HUES6 (cell line): Measurements from ENCODE around the gene RBM6.
"Not testable (repeated sequence)": the region's sequence is repeated elsewhere in the genome, so short reads cannot be mapped to it uniquely, and the experiment has no call there.

Source experiments
- H3K27ac ChIP-seq: 2 replicates; pipeline ENCODE4 v1.7.0; 2013; ENCODE audit warnings: low read depth, mild to moderate bottlenecking, low read length, inconsistent platforms
- H3K27me3 ChIP-seq: 2 replicates; pipeline ENCODE4 v1.6.1; 2013; ENCODE audit warnings: low read length; ENCODE audit not compliant: control insufficient read depth, insufficient read depth
- H3K36me3 ChIP-seq: 2 replicates; pipeline ENCODE4 v1.6.1; 2013; ENCODE audit warnings: low read length; ENCODE audit not compliant: control insufficient read depth, insufficient read depth
- H3K4me1 ChIP-seq: 2 replicates; pipeline ENCODE4 v1.6.1; 2013; ENCODE audit warnings: low read length; ENCODE audit not compliant: control insufficient read depth, insufficient read depth
- H3K4me3 ChIP-seq: 2 replicates; pipeline ENCODE4 v1.5.1; 2013; ENCODE audit warnings: low read depth, low read length
- H3K9ac ChIP-seq: one replicate; pipeline ENCODE4 v1.6.1; 2013; ENCODE audit warnings: mild to moderate bottlenecking, low read length
- H3K9me3 ChIP-seq: 2 replicates; pipeline ENCODE4 v1.6.1; 2013; ENCODE audit warnings: low read depth, low read length; ENCODE audit not compliant: control insufficient read depth, insufficient read depth

RBM6 gene

DNA sequence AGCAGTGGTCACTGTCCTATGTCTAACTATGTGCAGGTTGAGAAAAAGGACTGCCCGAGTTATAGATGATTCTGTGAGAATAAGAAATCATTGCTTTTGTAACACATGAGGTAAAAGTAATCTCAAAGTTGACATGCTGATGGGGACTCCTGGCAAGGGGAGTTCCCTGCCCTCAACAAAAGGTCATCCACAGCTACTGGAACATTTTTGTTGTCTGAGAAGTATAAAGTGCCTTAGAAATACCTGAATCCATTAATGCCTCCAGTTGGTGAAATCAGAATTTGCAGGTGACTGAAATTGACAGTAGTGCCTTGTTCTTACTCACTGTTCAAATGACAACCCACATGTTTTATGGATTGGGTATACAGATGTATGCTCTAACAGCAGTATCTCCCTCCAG, 105.0 kb downstream of the RBM6 start:
- 0 out of 2 replicates have a peak overlapping the region, but pooled peaks have one; percentile 14 for H3K27ac ChIP-seq
- peaks cover 35% of the 10 kb centered on the region for H3K36me3 ChIP-seq
- no peaks in the 10 kb centered on the region for H3K4me1 ChIP-seq
- no peak overlapping the region for H3K4me3 ChIP-seq
- no peaks in the 10 kb centered on the region for H3K27me3 ChIP-seq
- no peaks in the 10 kb centered on the region for H3K9me3 ChIP-seq
- no peak overlapping the region for H3K9ac ChIP-seq

DNA sequence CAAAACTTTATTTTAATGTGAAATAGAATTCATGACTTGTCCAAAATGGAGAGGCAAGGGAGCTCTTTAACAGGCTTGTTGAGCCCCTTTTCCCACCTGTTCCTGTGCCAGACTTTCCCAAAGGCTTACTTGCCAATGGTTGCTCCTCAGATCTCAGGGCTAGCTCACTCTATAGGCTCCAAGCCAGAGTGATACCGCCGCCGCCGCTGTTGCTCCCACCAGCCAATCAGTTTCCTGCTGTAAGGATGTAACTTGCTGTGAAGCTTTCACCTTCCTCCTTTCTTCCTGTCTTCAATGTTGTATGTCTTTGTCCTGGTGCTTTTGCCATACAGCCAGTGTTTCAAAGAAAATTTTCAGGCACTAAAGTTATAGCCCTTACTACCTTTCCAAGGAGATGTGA, 107.5 kb downstream of the RBM6 start:
- no peaks in the 10 kb centered on the region for H3K27me3 ChIP-seq
- H3K4me1 ChIP-seq, result no peaks in the 10 kb centered on the region
- no peaks in the 10 kb centered on the region for H3K9me3 ChIP-seq
- no peak overlapping the region for H3K27ac ChIP-seq
- no peak overlapping the region for H3K9ac ChIP-seq
- no peak overlapping the region for H3K4me3 ChIP-seq
- peaks cover 45% of the 10 kb centered on the region for H3K36me3 ChIP-seq

DNA sequence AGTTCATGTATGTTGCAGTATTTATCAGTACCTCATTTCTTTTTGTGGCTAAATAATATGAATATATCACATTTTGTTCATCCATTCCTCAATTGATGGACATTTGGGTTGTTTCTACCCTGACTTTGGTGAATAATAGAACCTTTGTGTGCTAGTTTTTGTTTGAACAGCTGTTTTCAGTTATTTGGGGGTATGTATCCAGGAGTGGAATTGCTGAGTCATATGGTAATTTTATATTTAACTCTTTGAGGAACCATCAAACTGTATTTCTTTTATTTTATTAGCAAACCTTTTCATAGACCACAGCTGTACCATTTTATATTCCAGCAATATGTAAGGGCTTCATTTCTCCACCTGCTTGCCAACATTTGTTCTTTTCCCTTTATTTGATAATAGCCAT, 110.4 kb downstream of the RBM6 start:
- no peaks in the 10 kb centered on the region for H3K4me1 ChIP-seq
- no peak overlapping the region for H3K9ac ChIP-seq
- H3K27me3 ChIP-seq, result no peaks in the 10 kb centered on the region
- no peak overlapping the region for H3K27ac ChIP-seq
- H3K4me3 ChIP-seq, result no peak overlapping the region
- H3K9me3 ChIP-seq, result no peaks in the 10 kb centered on the region
- H3K36me3 ChIP-seq, result peaks cover 64% of the 10 kb centered on the region

DNA sequence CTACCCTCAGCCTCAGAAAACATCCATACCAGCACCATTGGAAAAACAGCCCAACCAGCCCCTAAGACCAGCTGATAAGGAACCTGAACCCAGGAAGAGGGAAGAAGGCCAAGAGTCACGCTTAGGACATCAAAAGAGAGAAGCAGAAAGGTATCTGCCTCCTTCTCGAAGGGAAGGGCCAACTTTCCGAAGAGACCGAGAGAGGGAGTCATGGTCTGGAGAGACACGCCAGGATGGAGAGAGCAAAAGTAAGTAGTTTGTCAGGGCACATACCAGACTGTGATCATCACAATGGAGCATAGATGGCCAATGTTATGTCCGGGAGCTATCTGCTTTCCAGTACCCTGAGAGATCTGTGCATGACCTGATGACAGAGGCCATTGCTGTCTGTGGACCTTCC, 117.8 kb downstream of the RBM6 start:
- Histone ChIP-seq H3K9ac (no peak overlapping the region), H3K27ac (no peak overlapping the region), H3K36me3 (peaks cover 81% of the 10 kb centered on the region), H3K9me3 (no peaks in the 10 kb centered on the region), H3K27me3 (no peaks in the 10 kb centered on the region), H3K4me1 (no peaks in the 10 kb centered on the region), H3K4me3 (no peak overlapping the region)

DNA sequence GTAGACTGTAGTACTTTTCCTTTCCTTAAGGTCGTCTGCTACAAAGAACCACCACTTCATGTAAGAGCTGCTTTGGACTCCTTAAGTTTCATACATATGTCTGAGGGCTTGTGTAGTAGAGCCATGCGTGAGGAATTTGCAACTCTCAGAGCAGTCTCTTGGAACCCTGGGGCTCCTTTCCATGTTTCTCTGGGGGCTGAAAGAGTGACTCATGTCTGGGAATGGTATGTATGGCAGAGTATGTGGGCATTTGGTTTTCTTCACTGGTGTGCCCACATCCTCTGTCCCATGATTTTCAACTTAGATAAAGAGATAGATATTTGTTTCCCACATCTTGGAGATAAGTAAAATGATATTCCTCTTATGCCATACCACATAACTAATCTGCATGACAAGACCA, 128.2 kb downstream of the RBM6 start:
- H3K27me3 ChIP-seq, result no peaks in the 10 kb centered on the region
- no peak overlapping the region for H3K4me3 ChIP-seq
- no peak overlapping the region for H3K27ac ChIP-seq
- peaks cover 93% of the 10 kb centered on the region for H3K36me3 ChIP-seq
- H3K4me1 ChIP-seq, result no peaks in the 10 kb centered on the region
- no peaks in the 10 kb centered on the region for H3K9me3 ChIP-seq
- H3K9ac ChIP-seq, result no peak overlapping the region

DNA sequence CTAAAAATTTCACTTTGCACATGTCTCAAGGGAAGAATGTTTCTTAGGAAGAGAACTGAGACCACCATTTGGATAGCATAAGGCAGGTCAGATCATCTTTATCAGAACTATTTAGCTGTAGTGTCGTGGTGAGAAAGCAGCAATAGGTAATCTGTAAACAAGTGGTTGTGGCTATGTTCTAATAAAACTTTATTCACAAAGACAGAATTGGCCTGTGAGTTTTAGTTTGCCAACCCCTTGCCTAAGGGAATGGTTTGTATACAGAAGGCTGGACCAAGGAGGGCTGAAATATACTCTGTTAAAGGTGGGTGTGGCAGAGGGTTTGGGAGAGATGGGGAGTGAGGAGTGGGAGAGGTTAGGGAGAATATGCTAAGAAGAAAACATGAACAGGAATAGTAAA, 138.1 kb downstream of the RBM6 start:
- H3K27me3 ChIP-seq, result no peaks in the 10 kb centered on the region
- no peaks in the 10 kb centered on the region for H3K4me1 ChIP-seq
- no peak overlapping the region for H3K27ac ChIP-seq
- H3K4me3 ChIP-seq, result no peak overlapping the region
- peaks cover 33% of the 10 kb centered on the region for H3K36me3 ChIP-seq
- H3K9me3 ChIP-seq, result no peaks in the 10 kb centered on the region
- H3K9ac ChIP-seq, result no peak overlapping the region

DNA sequence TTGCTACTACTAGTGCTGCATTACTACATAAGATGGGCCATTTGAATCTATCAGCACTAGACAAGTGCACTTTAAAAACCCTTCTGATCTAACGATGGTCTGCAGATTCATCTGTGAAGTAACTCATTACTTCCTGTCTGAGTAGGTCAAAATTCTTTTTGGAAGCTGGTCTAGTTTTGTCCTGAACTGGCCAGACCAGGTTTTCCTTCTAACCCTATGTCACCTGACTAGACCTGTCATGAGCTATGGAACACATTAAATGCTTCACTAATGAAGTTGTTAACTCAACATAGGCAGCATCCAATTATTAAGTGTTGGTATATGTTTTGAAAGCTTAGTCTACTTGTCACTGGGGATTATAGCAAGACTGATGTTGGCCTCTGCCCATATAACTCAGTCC, 138.7 kb downstream of the RBM6 start:
- H3K27ac ChIP-seq, result no peak overlapping the region
- H3K9ac ChIP-seq, result no peak overlapping the region
- H3K27me3 ChIP-seq, result no peaks in the 10 kb centered on the region
- H3K9me3 ChIP-seq, result no peaks in the 10 kb centered on the region
- H3K4me3 ChIP-seq, result no peak overlapping the region
- peaks cover 28% of the 10 kb centered on the region for H3K36me3 ChIP-seq
- H3K4me1 ChIP-seq, result no peaks in the 10 kb centered on the region

DNA sequence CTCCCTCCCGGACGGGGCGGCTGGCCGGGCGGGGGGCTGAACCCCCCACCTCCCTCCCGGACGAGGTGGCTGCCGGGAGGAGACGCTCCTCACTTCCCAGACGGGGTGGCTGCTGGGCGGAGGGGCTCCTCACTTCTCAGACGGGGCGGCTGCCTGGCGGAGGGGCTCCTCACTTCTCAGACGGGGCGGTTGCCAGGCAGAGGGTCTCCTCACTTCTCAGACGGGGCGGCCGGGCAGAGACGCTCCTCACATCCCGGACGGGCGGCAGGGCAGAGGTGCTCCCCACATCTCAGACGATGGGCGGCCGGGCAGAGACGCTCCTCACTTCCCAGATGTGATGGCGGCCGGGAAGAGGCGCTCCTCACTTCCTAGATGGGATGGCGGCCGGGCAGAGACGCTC, 145.0 kb downstream of the RBM6 start:
- not testable (repeated sequence) for H3K9ac ChIP-seq, H3K4me3 ChIP-seq, H3K27ac ChIP-seq, H3K4me1 ChIP-seq, H3K36me3 ChIP-seq, H3K27me3 ChIP-seq
- H3K9me3 ChIP-seq, result peaks cover 11% of the 10 kb centered on the region

DNA sequence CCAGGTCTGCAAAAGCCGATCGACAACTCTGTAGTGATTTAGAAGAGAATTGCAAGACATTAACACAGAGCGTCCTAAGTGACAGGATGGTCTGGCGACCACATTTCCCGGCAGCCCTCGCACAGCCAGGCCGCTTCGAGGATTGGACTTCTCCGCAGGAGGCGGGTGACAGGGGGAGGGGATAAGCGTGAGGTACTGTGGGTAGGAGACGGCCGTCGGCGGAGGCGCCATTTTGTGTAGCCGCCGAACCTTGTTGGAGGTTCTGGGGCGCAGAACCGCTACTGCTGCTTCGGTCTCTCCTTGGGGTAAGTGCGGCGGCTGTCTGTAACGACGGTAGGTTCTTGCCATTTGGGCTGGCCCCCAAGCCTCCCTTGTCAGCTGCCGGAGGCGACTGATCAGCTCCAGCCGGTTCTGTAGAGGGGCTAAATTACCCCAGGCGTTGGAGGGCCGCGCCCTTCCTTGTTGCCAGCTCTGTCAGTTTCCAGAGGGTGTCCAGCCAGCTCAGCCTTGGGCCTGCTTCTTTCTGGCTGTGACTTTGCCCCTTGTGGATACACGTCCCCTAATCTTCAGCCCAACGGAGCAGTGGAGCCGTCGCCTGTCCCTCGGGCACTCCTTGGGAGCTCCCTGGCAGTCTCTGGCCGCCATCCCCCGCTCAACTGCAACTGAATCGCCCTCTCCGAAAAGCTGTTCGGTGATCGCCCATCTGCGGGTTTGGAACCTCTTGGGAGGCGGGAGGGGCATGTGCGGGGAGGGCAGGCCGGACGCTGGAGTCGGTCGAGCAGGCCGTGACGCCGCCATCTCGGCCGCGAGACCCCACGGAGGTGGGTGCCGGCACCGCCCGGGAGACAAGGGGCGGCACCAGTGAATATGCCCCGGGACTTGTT, 149.0 kb downstream of the RBM6 start, which contains the start of gene RBM5:
Gene RBM5, plus strand, starts transcription at position 195 of the 884 bp plus-strand sequence. CDS start 1,516 bp downstream, outside the sequence.
- Histone ChIP-seq H3K36me3 (peaks cover 39% of the 10 kb centered on the region), H3K27ac (peak within 1 kb of the TSS; percentile 94; the same call in 1 of the 2 replicates), H3K4me3 (peak within 1 kb of the TSS; percentile 96), H3K27me3 (no peaks in the 10 kb centered on the region), H3K9me3 (peaks cover 11% of the 10 kb centered on the region), H3K9ac (peak within 1 kb of the TSS; percentile 96), H3K4me1 (peaks cover 7% of the 10 kb centered on the region)

DNA sequence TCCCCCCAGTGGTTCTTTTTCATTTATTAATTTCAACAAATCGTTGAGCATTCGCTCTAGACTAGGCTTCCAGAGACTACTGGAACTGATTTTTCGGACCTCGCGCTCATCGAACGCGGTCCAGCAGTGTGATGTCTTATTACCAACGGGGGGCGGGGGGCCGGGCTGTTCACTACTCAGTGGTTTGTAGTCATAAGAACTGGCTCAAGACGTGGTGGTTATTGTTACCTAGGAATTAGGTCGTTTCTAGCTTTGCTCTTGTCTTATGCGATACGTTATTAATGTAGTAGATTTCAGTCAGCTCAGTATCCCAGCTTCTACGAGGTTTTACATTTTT, 149.6 kb downstream of the RBM6 start:
- Histone ChIP-seq H3K9me3 (peaks cover 11% of the 10 kb centered on the region), H3K36me3 (peaks cover 44% of the 10 kb centered on the region), H3K27me3 (no peaks in the 10 kb centered on the region), H3K4me3 (peak overlapping the region; percentile 96), H3K9ac (peak overlapping the region; percentile 96), H3K27ac (peak overlapping the region; percentile 94; the same call in 1 of the 2 replicates), H3K4me1 (peaks cover 7% of the 10 kb centered on the region)

DNA sequence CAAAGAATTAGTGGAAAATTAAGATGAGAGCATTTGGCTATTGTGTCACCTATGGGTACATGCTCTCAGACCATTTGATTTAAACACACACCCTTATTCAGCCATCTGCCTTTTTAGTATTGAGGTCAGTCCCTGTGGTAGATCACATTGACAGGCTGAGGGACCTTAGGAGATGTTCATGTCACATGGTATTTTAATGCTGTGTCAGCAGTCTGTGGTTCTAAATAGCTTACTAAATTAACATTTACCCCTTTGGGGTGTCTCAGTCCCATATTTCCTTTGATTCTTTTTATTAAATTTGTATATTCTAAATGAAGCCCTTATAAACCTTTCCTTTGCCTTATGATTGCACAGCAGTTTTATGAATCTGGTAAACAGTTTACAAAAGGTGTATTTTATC, 151.0 kb downstream of the RBM6 start:
- Histone ChIP-seq H3K27ac (no peak overlapping the region), H3K4me3 (no peak overlapping the region), H3K9me3 (peaks cover 8% of the 10 kb centered on the region), H3K9ac (no peak overlapping the region), H3K4me1 (peaks cover 7% of the 10 kb centered on the region), H3K36me3 (peaks cover 58% of the 10 kb centered on the region), H3K27me3 (no peaks in the 10 kb centered on the region)
